ENCODE measurements around the gene PAQR4. TPM values are rescaled to one million over a fixed set of nuclear protein-coding genes. Genes with fewer than 3 reads are reported as not detected.
A peak's percentile ranks its signal among the peaks of the same experiment; 100 is the strongest.

Gene PAQR4
- total and polyA plus RNA-seq, 2 of the 13 experiments (the other 11 are each of a cell fraction or from before 2014, with no cell fraction given): 15.9 to 24.8 TPM

DNA sequence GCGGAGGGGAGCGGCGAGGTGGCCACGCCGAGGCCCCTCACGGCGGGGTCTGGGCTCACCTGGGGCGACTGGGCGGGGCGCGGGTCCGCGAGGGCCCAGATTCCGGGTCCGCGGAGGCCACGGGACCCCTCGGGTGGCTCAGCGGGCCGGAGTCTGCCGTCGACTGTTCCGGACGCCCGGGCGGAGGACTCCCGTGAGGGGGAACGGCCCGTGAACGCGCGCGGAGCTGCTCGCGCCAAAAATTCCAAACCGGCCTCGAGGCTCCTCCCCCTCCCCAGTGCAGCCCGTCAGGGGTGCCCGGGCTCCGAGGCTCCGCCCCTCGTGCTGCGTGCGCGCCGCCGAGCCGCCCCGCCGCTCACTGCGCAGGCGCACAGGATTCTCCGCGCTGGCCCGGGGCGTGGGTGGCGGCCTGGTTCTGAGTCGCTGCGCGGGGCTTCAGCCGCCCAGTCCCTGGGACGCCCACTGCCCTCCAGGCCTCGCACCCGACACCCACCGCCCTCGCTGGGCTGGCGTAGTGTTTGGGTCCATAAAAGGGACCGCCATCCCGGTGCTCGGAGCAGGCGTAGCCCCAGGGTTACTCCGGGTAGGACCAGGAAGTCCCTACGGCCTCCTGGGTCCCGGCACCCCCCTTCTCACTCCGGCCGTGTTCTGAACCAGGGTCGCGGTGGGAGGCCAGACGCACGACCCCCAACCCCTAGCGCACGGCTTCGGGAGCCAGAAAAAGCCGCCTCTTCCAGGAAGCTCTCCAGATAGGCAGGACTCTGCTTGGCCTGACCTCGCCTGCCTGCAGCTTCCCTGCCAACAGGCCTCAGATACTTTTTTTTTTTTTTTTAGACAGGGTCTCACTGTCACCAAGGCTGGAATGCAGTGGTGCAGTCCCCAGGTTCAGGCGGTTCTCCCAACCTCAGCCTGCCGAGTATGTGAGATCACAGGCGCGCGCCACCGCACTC is 11.4 kb downstream of the PAQR4 start, which contains the start of gene PKMYT1 (continued):
- TF ChIP-seq ZC3H4 (CRISPR knock-in tag; IDR thresholded peaks at IDR 0.05; ENCODE audit: borderline replicate concordance): no peak
- TF ChIP-seq SMYD3 (CRISPR knock-in tag; IDR thresholded peaks at IDR 0.05): no peak
- peak; percentile 45 for TF ChIP-seq ZNF619 (CRISPR knock-in tag; IDR thresholded peaks at IDR 0.05)
- 0 out of 2 replicates have a peak, but pooled peaks have one; percentile 65 for TF ChIP-seq ZNF674 (CRISPR knock-in tag; IDR thresholded peaks at IDR 0.05; ENCODE audit: low read depth)
- no peak for TF ChIP-seq RFX1 (IDR thresholded peaks at IDR 0.05)
- TF ChIP-seq ZSCAN29 (CRISPR knock-in tag; conservative IDR thresholded peaks at IDR 0.05): peak; percentile 53; the same call in 1 of the 2 replicates
- TF ChIP-seq, protein P1, sequence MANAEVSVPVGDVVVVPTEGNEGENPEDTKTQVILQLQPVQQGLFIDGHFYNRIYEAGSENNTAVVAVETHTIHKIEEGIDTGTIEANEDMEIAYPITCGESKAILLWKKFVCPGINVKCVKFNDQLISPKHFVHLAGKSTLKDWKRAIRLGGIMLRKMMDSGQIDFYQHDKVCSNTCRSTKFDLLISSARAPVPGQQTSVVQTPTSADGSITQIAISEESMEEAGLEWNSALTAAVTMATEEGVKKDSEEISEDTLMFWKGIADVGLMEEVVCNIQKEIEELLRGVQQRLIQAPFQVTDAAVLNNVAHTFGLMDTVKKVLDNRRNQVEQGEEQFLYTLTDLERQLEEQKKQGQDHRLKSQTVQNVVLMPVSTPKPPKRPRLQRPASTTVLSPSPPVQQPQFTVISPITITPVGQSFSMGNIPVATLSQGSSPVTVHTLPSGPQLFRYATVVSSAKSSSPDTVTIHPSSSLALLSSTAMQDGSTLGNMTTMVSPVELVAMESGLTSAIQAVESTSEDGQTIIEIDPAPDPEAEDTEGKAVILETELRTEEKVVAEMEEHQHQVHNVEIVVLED (CRISPR knock-in tag; IDR thresholded peaks at IDR 0.05; ENCODE audit: borderline replicate concordance): peak; percentile 94
- TF ChIP-seq, protein P2, sequence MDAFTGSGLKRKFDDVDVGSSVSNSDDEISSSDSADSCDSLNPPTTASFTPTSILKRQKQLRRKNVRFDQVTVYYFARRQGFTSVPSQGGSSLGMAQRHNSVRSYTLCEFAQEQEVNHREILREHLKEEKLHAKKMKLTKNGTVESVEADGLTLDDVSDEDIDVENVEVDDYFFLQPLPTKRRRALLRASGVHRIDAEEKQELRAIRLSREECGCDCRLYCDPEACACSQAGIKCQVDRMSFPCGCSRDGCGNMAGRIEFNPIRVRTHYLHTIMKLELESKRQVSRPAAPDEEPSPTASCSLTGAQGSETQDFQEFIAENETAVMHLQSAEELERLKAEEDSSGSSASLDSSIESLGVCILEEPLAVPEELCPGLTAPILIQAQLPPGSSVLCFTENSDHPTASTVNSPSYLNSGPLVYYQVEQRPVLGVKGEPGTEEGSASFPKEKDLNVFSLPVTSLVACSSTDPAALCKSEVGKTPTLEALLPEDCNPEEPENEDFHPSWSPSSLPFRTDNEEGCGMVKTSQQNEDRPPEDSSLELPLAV (CRISPR knock-in tag; conservative IDR thresholded peaks at IDR 0.05; ENCODE audit: low read depth): no peak
- TF ChIP-seq TFDP2 (CRISPR knock-in tag; IDR thresholded peaks at IDR 0.05): peak; percentile 93
- TF ChIP-seq BCLAF1 (IDR thresholded peaks at IDR 0.05): no peak
- peak; percentile 61; the same call in 1 of the 2 replicates for TF ChIP-seq NFKB2 (CRISPR knock-in tag; IDR thresholded peaks at IDR 0.05; ENCODE audit: borderline replicate concordance)
- 0 out of 2 replicates have a peak, but pooled peaks have one; percentile 48 for TF ChIP-seq REL (CRISPR knock-in tag; conservative IDR thresholded peaks at IDR 0.05)
- no peak for TF ChIP-seq NBN (conservative IDR thresholded peaks at IDR 0.05)
- TF ChIP-seq SMARCC2 (IDR thresholded peaks at IDR 0.05): no peak
- TF ChIP-seq ZNF607 (CRISPR knock-in tag; IDR thresholded peaks at IDR 0.05; ENCODE audit: borderline replicate concordance): no peak
- no peak for TF ChIP-seq TIGD3 (CRISPR knock-in tag; IDR thresholded peaks at IDR 0.05; ENCODE audit: borderline replicate concordance)
- TF ChIP-seq ZFYVE20 (CRISPR knock-in tag; IDR thresholded peaks at IDR 0.05; ENCODE audit: borderline replicate concordance, low read depth): 0 out of 2 replicates have a peak, but pooled peaks have one; percentile 15
- no peak for TF ChIP-seq HDAC6 (IDR thresholded peaks at IDR 0.05; ENCODE audit: low read depth, low read length)
- TF ChIP-seq TBX3 (IDR thresholded peaks at IDR 0.05; ENCODE audit: borderline replicate concordance): no peak
